Measurements from ENCODE around the gene SCFD2.
"Not testable (repeated sequence)": the region's sequence is repeated elsewhere in the genome, so short reads cannot be mapped to it uniquely, and the experiment has no call there.

Gene SCFD2

GRCh38 chr4:53197772-53198142, 168.1 kb downstream of the SCFD2 start:
- H3K4me3 Mint-ChIP-seq: no peak overlapping the region
- H3K27ac Mint-ChIP-seq: no peak overlapping the region
- no peaks in the 10 kb centered on the region for H3K27me3 Mint-ChIP-seq
- H3K36me3 Mint-ChIP-seq (ENCODE audit: low read depth): no peaks in the 10 kb centered on the region
- H3K4me1 Mint-ChIP-seq: no peaks in the 10 kb centered on the region
- DNase-seq: no peak
- ATAC-seq: no peak
- H3K9me3 Mint-ChIP-seq: no peaks in the 10 kb centered on the region

DNA sequence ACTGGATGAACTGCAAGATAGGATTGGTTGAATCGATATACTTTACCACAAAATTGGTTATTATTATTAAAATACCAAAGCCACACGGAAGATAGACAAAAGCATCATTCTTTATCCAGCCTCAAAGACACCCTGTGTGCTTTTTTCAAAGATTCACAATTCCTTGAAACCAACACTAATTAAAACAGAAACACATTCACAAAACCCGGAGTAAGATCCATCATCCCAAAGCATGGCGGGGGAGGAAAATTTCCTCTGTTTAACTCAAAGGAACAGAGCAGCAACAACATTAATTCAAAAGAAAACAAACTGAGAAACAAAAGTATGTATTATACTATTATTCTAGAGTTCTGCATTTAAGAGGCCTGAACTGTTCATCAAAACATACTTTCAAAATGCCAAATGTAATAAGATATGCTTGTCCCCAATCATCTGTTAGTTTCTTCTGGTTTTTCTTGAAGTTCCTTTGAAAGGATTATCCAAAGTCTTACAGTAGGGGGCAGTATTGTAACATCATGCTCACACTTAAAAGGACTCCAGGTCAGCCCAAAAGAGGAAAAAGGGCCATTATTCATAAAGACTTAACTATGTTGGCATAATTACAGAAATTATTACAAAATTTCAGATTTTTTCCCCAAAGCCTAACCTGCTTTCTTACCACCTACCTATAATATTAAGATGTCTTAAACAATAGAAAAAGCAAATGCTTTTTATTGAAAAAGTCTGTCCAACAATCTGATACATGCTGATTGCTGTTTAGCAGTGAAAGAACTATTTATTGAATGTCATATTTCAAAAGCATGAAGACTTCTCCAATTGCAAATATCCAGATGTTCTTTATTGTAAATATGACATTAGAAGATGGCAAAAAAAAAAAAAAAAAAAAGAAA, 168.7 kb downstream of the SCFD2 start:
- no peak for DNase-seq
- no peak for ATAC-seq
- Mint-ChIP-seq H3K36me3 (ENCODE audit: low read depth) (no peaks in the 10 kb centered on the region), H3K4me1 (no peaks in the 10 kb centered on the region), H3K4me3 (no peak overlapping the region), H3K27ac (no peak overlapping the region), H3K27me3 (no peaks in the 10 kb centered on the region), H3K9me3 (no peaks in the 10 kb centered on the region)

DNA sequence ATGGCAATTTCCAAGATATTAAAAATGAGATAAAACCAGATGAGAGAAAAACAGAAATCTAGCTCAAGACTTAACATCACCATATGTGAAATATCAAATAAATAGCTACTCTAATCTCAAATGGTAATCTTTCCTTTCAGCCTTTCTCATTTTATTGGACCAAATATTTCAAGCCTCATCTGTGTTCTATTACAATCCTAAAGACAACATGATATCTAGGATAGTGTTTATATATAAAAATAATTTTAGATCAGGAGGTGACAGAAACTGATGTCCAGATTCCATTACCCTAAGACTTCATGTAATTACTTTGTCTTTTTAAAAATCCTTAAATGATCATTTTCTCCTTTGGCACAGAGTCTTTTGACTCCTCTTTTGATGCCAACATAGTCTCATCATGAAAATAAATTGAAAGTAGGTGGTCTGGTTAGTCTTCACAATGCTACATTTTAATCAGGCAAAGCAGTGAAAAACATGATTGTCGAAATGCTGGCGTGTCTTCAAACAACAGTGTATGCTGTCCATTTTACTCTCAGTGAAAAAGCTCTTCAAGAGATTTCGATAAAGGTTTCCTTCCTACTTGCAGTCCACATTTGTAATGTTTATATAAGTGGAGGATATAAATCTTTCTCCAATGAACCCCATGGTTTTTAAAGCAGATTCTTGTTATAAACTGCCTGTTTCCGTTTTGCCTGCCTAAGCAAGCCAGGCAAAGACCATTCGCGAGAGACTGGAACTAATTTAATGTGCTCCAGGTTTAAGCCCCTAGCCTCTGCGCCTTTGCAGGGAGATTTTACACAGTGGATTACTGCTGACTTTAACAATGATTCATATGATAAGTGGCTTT, 169.8 kb downstream of the SCFD2 start:
- ATAC-seq (no peak), DNase-seq (no peak)
- H3K27ac Mint-ChIP-seq: no peak overlapping the region
- no peak overlapping the region for H3K4me3 Mint-ChIP-seq
- no peaks in the 10 kb centered on the region for H3K4me1 Mint-ChIP-seq
- H3K36me3 Mint-ChIP-seq (ENCODE audit: low read depth): no peaks in the 10 kb centered on the region
- no peaks in the 10 kb centered on the region for H3K27me3 Mint-ChIP-seq
- H3K9me3 Mint-ChIP-seq: no peaks in the 10 kb centered on the region

GRCh38 chr4:53194727-53195126, 171.1 kb downstream of the SCFD2 start:
- no peak for DNase-seq
- Mint-ChIP-seq H3K27me3 (no peaks in the 10 kb centered on the region), H3K4me3 (no peak overlapping the region), H3K36me3 (ENCODE audit: low read depth) (no peaks in the 10 kb centered on the region), H3K27ac (no peak overlapping the region), H3K4me1 (no peaks in the 10 kb centered on the region), H3K9me3 (no peaks in the 10 kb centered on the region)
- ATAC-seq: no peak

GRCh38 chr4:53193111-53193510, 172.8 kb downstream of the SCFD2 start:
- DNase-seq: no peak
- Mint-ChIP-seq H3K27ac (no peak overlapping the region), H3K9me3 (no peaks in the 10 kb centered on the region), H3K4me3 (no peak overlapping the region), H3K4me1 (no peaks in the 10 kb centered on the region), H3K36me3 (ENCODE audit: low read depth) (peaks cover 5% of the 10 kb centered on the region), H3K27me3 (no peaks in the 10 kb centered on the region)
- no peak for ATAC-seq

GRCh38 chr4:53192496-53192895, 173.4 kb downstream of the SCFD2 start:
- Mint-ChIP-seq H3K4me1 (no peaks in the 10 kb centered on the region), H3K27ac (no peak overlapping the region), H3K27me3 (no peaks in the 10 kb centered on the region), H3K4me3 (no peak overlapping the region), H3K36me3 (ENCODE audit: low read depth) (peaks cover 5% of the 10 kb centered on the region), H3K9me3 (no peaks in the 10 kb centered on the region)
- ATAC-seq (no peak), DNase-seq (no peak)

DNA sequence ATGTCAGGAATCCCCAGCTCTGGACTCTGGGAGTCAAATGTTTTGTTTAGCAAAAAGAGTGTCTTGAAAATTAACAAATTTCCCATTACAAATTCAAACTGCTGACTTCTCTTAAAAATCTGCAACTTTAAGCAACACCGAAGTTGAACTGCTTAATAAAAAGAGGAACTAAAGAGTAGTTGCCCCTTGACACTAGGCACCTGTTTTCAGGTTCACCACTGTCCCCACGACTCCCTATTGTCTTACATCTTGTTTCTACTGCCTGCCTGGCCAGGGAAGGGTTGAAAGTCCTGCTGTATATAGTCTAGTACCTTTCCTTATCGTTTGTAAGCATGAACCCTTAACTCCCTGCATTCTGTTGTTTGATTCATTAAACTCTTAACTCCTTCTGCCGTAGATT, 173.9 kb downstream of the SCFD2 start:
- Mint-ChIP-seq H3K27ac (no peak overlapping the region), H3K4me1 (no peaks in the 10 kb centered on the region), H3K36me3 (ENCODE audit: low read depth) (peaks cover 5% of the 10 kb centered on the region), H3K4me3 (no peak overlapping the region), H3K27me3 (no peaks in the 10 kb centered on the region), H3K9me3 (no peaks in the 10 kb centered on the region)
- ATAC-seq (no peak), DNase-seq (no peak)

GRCh38 chr4:53189011-53189410, 176.8 kb downstream of the SCFD2 start:
- no peak overlapping the region for H3K27ac Mint-ChIP-seq
- DNase-seq: no peak
- no peaks in the 10 kb centered on the region for H3K4me1 Mint-ChIP-seq
- no peaks in the 10 kb centered on the region for H3K27me3 Mint-ChIP-seq
- peaks cover 16% of the 10 kb centered on the region for H3K36me3 Mint-ChIP-seq (ENCODE audit: low read depth)
- no peak for ATAC-seq
- peaks cover 7% of the 10 kb centered on the region for H3K9me3 Mint-ChIP-seq
- no peak overlapping the region for H3K4me3 Mint-ChIP-seq

GRCh38 chr4:53186714-53187358, 179.0 kb downstream of the SCFD2 start:
- H3K36me3 Mint-ChIP-seq (ENCODE audit: low read depth): peaks cover 32% of the 10 kb centered on the region
- H3K27me3 Mint-ChIP-seq: no peaks in the 10 kb centered on the region
- ATAC-seq: no peak
- no peak for DNase-seq
- H3K27ac Mint-ChIP-seq: no peak overlapping the region
- peaks cover 16% of the 10 kb centered on the region for H3K9me3 Mint-ChIP-seq
- no peaks in the 10 kb centered on the region for H3K4me1 Mint-ChIP-seq
- H3K4me3 Mint-ChIP-seq: no peak overlapping the region

GRCh38 chr4:53185869-53186585, 179.8 kb downstream of the SCFD2 start:
- DNase-seq (no peak), ATAC-seq (no peak)
- H3K4me1 Mint-ChIP-seq: no peaks in the 10 kb centered on the region
- no peak overlapping the region for H3K27ac Mint-ChIP-seq
- H3K36me3 Mint-ChIP-seq (ENCODE audit: low read depth): peaks cover 37% of the 10 kb centered on the region
- H3K27me3 Mint-ChIP-seq: no peaks in the 10 kb centered on the region
- no peak overlapping the region for H3K4me3 Mint-ChIP-seq
- H3K9me3 Mint-ChIP-seq: peaks cover 16% of the 10 kb centered on the region

GRCh38 chr4:53183754-53184153, 182.1 kb downstream of the SCFD2 start:
- Mint-ChIP-seq H3K27me3 (no peaks in the 10 kb centered on the region), H3K9me3 (peaks cover 31% of the 10 kb centered on the region), H3K36me3 (ENCODE audit: low read depth) (peaks cover 53% of the 10 kb centered on the region), H3K4me3 (no peak overlapping the region), H3K4me1 (no peaks in the 10 kb centered on the region), H3K27ac (no peak overlapping the region)
- DNase-seq (no peak), ATAC-seq (no peak)

DNA sequence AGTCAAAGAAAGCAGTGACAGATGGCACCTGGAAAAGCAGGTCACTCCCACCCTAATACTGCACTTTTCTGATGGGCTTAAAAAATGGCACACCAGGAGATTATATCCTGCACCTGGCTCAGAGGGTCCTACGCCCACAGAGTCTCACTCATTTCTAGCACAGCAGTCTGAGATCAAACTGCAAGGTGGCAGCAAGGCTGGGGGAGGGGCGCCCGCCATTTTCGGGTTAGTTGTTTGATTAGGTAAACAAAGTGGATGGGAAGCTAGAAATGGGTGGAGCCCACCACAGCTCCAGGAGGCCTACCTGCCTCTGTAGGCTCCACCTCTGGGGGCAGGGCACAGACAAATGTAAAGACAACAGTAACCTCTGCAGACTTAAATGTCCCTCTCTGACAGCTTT, 188.1 kb downstream of the SCFD2 start:
- H3K27ac Mint-ChIP-seq, H3K27me3 Mint-ChIP-seq, H3K4me3 Mint-ChIP-seq, DNase-seq, ATAC-seq: not testable (repeated sequence)
- peaks cover 62% of the 10 kb centered on the region for H3K36me3 Mint-ChIP-seq (ENCODE audit: low read depth)
- peaks cover 38% of the 10 kb centered on the region for H3K9me3 Mint-ChIP-seq
- peaks cover 12% of the 10 kb centered on the region for H3K4me1 Mint-ChIP-seq

- DNase-seq: no peak
- Mint-ChIP-seq H3K27ac (no peak overlapping the region), H3K36me3 (ENCODE audit: low read depth) (peaks cover 59% of the 10 kb centered on the region), H3K4me1 (peaks cover 12% of the 10 kb centered on the region), H3K4me3 (no peak overlapping the region), H3K9me3 (peaks cover 46% of the 10 kb centered on the region), H3K27me3 (no peaks in the 10 kb centered on the region)
- ATAC-seq: no peak
These were observed 190.2 kb downstream of the SCFD2 start for GRCh38 chr4:53175640-53176039.

GRCh38 chr4:53174823-53175222, 191.0 kb downstream of the SCFD2 start:
- DNase-seq (no peak), ATAC-seq (no peak)
- no peaks in the 10 kb centered on the region for H3K27me3 Mint-ChIP-seq
- no peak overlapping the region for H3K4me3 Mint-ChIP-seq
- no peak overlapping the region for H3K27ac Mint-ChIP-seq
- H3K4me1 Mint-ChIP-seq: peaks cover 12% of the 10 kb centered on the region
- peaks cover 52% of the 10 kb centered on the region for H3K36me3 Mint-ChIP-seq (ENCODE audit: low read depth)
- peaks cover 38% of the 10 kb centered on the region for H3K9me3 Mint-ChIP-seq

Measured in activated naive CD8-positive, alpha-beta T cell treated with anti-CD3 and anti-CD28 coated beads, Interleukin-2, amount 50 U/mL, for 24 hours (primary cell).